ENCODE data around the gene MAP3K5.

Gene MAP3K5

GRCh38 chr6:136635615-136636014 is 156.7 kb downstream of the MAP3K5 start:
- no peak for DNase-seq

- DNase-seq: no peak
Observed at GRCh38 chr6:136633355-136633754, 158.9 kb downstream of the MAP3K5 start.

- no peak for DNase-seq
Observed at GRCh38 chr6:136628996-136629395, 163.3 kb downstream of the MAP3K5 start.

GRCh38 chr6:136627191-136627590 is 165.1 kb downstream of the MAP3K5 start:
- DNase-seq: no peak

GRCh38 chr6:136625293-136625692 is 167.0 kb downstream of the MAP3K5 start:
- no peak for DNase-seq

- DNase-seq: no peak
Observed at GRCh38 chr6:136624347-136624746, 167.9 kb downstream of the MAP3K5 start.

- no peak for DNase-seq
Observed at GRCh38 chr6:136618086-136618485, 174.2 kb downstream of the MAP3K5 start.

GRCh38 chr6:136616527-136616926 is 175.8 kb downstream of the MAP3K5 start:
- no peak for DNase-seq

GRCh38 chr6:136614994-136615393 is 177.3 kb downstream of the MAP3K5 start:
- DNase-seq: no peak

- no peak for DNase-seq
Observed at GRCh38 chr6:136614350-136614749, 177.9 kb downstream of the MAP3K5 start.

GRCh38 chr6:136613477-136613876 is 178.8 kb downstream of the MAP3K5 start:
- no peak for DNase-seq

- no peak for DNase-seq
Observed at GRCh38 chr6:136612666-136613389, 179.4 kb downstream of the MAP3K5 start.

GRCh38 chr6:136611746-136612145 is 180.5 kb downstream of the MAP3K5 start:
- DNase-seq: no peak

- DNase-seq: no peak
Observed at GRCh38 chr6:136611133-136611532, 181.1 kb downstream of the MAP3K5 start.

- peak; percentile 85 to 89 for DNase-seq
Observed at GRCh38 chr6:136609873-136610706, 182.2 kb downstream of the MAP3K5 start.

- no peak for DNase-seq
Observed at GRCh38 chr6:136608991-136609390, 183.3 kb downstream of the MAP3K5 start.

- peak; percentile 49 to 64 for DNase-seq
Observed at GRCh38 chr6:136607932-136608772, 184.1 kb downstream of the MAP3K5 start.

- no peak for DNase-seq
Observed at GRCh38 chr6:136607204-136607931, 184.9 kb downstream of the MAP3K5 start.

- no peak for DNase-seq
Observed at GRCh38 chr6:136604928-136605510, 187.3 kb downstream of the MAP3K5 start.

GRCh38 chr6:136604328-136604825 is 187.9 kb downstream of the MAP3K5 start:
- no peak for DNase-seq

- no peak for DNase-seq
Observed at GRCh38 chr6:136600818-136601217, 191.5 kb downstream of the MAP3K5 start.
